Psoas muscle (tissue), 8 donors: ENCODE data around the gene PCID2. TPM values are rescaled to one million over a fixed set of nuclear protein-coding genes. Genes with fewer than 3 reads are reported as not detected.

Experiments used
- ATAC-seq, 4 donors: fragments of 200-7000 bp; cut with Tn5 transposase; one replicate each; pipeline ENCODE4 v1.9.1; 2020; ENCODE audit warnings: moderate library complexity in 3 of 4, mild to moderate bottlenecking in 2 of 4
- DNase-seq, 2 donors: peaks; one replicate each; pipeline ENCODE4 v3.0.0-alpha.2; 2020
- H3K27ac ChIP-seq: fragments of 200-600 bp; one replicate; pipeline ENCODE4 v1.8.0; 2022
- H3K27me3 ChIP-seq, 3 donors: fragments of 200-600 bp in 1 of 3; one replicate each; pipeline versions ENCODE4 v1.6.1 to v1.8.0; 2013 to 2022; ENCODE audit warnings: low read length in 2 of 3, mild to moderate bottlenecking in 2 of 3, moderate library complexity in 1 of 3; ENCODE audit not compliant: insufficient read depth in 3 of 3
- H3K36me3 ChIP-seq, 2 donors: fragments of 200-600 bp in 1 of 2; one replicate each; pipeline versions ENCODE4 v1.6.1 to v1.8.0; 2013 to 2022; ENCODE audit warnings: low read depth in 1 of 2, mild to moderate bottlenecking in 1 of 2, moderate library complexity in 1 of 2; ENCODE audit not compliant: insufficient read depth in 1 of 2
- H3K4me1 ChIP-seq: fragments of 200-600 bp; one replicate; pipeline ENCODE4 v1.8.0; 2022
- H3K4me3 ChIP-seq: fragments of 200-600 bp; one replicate; pipeline ENCODE4 v1.8.0; 2022; ENCODE audit warnings: mild to moderate bottlenecking
- H3K9me3 ChIP-seq: fragments of 200-600 bp; one replicate; pipeline ENCODE4 v1.8.0; 2022
- WGBS, 3 donors: extraction: QIAGEN DNeasy Blood & Tissue Kit; methylation state at CpG; one replicate each; pipeline versions ENCODE4 v1.1.6 to v1.1.7; 2013; 5-methylcytosine and 5-hydroxymethylcytosine counted together
- intact Hi-C, 2 donors: fragments of 100-400 bp; cut with DNase I; formaldehyde crosslinking; loops; one replicate each; pipeline versions ENCODE4 v1.11.0 to v1.14.2; 2022
- polyA plus RNA-seq, 3 donors: library from polyadenylated mRNA; stranded (reverse); fragments of 200-250 nt; gene quantifications; one replicate each; pipeline ENCODE4 v1.2.3, GENCODE V29; 2013
- total RNA-seq, 4 donors: library from RNA; stranded (reverse); fragmentation: NEBNext Ultra II Directional in 2 of 4; extraction: Animal tissue kit (Norgen Biotek cat#: 25700) in 2 of 4; gene quantifications; one replicate each; pipeline versions ENCODE4 v1.2.1 to v1.2.4, GENCODE V29; 2021 to 2023
- TF ChIP-seq, protein P1 (sequence below): fragments of 200-600 bp; IDR thresholded peaks from one replicate; pipeline ENCODE4 v1.8.0; 2022; ENCODE audit warnings: antibody characterized with exemption
- donor health status: healthy with polysubstance abuse.
- donor health status: DM: no; HTN: no; CAD: no; lungs with moderate emphysema.
- donor health status: Bipolar disorder and iron deficiency.
- donor health status: healthy.
- donor health status: DM: yes; HTN: yes; CAD: no.
- donor health status: DM: no; HTN: no; CAD: no.
- donor health status: DM: no; HTN: no; CAD: no.
- donor health status: DM: yes; HTN: yes; CAD: no.

PCID2 gene
- total and polyA plus RNA-seq, 7 donors = 19.9 to 37.1 (median 26.6) TPM

DNA sequence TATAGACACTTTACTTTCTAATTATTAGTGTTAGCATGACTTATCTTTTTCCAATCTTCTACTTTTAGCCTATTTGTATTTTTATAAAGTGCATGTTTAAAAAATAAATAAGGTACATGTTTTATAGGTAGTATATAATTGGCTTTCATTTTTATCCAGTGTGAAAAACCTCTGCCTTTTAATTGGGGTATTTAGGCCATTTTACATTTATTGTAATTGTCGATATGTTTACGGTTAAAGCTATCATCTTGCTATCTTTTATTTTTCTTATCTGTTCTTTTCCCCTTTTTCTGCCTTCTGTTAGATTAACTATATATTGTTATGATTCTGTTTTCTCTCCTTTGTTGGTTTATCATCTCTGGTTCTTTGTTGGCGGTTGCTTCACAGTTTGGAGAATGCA lies 40.9 kb downstream of the PCID2 start:
- H3K27ac ChIP-seq = no peak overlapping the region
- no peak overlapping the region for H3K4me3 ChIP-seq
- H3K27me3 ChIP-seq = peaks cover 0 to 10% (median 8%) of the 10 kb centered on the region in 3 donors
- H3K9me3 ChIP-seq = no peaks in the 10 kb centered on the region
- ATAC-seq (no peak), DNase-seq (no peak)
- peaks cover 0 to 28% of the 10 kb centered on the region in 2 donors for H3K36me3 ChIP-seq
- TF ChIP-seq, protein P1, sequence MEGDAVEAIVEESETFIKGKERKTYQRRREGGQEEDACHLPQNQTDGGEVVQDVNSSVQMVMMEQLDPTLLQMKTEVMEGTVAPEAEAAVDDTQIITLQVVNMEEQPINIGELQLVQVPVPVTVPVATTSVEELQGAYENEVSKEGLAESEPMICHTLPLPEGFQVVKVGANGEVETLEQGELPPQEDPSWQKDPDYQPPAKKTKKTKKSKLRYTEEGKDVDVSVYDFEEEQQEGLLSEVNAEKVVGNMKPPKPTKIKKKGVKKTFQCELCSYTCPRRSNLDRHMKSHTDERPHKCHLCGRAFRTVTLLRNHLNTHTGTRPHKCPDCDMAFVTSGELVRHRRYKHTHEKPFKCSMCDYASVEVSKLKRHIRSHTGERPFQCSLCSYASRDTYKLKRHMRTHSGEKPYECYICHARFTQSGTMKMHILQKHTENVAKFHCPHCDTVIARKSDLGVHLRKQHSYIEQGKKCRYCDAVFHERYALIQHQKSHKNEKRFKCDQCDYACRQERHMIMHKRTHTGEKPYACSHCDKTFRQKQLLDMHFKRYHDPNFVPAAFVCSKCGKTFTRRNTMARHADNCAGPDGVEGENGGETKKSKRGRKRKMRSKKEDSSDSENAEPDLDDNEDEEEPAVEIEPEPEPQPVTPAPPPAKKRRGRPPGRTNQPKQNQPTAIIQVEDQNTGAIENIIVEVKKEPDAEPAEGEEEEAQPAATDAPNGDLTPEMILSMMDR = no peak
- WGBS, 3 donors = 97 to 100% (median 99%) methylated on average over 3 of the region's 3 CpGs
- H3K4me1 ChIP-seq = no peaks in the 10 kb centered on the region
- intact Hi-C loops = no loop called here

DNA sequence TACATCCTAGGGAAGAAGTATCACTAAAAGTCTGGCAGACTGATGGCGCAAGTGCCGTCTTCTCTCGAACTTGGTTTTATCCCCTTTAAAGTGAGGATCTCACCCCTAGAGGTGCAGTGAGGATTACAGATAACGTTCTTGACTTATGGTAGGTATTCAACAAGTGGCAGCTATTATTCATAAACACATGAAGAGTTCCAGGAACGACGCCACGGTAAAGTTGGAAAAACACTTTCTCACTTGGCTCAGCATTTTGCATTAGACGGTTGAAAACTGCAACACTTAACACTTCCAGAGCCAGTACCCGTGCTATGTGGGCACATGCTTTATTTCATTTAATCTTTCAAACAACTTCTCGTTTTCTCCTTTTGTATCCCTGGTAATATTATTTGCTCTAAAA lies 41.3 kb downstream of the PCID2 start:
- DNase-seq = no peak
- intact Hi-C loops = no loop called here
- Histone ChIP-seq H3K27ac (no peak overlapping the region), H3K4me3 (no peak overlapping the region), H3K27me3 (peaks cover 0 to 10% (median 8%) of the 10 kb centered on the region in 3 donors), H3K4me1 (no peaks in the 10 kb centered on the region), H3K9me3 (no peaks in the 10 kb centered on the region), H3K36me3 (peaks cover 0 to 23% of the 10 kb centered on the region in 2 donors)
- no peak for ATAC-seq
- WGBS, 3 donors = 88 to 92% (median 89%) methylated on average over 10 of the region's 10 CpGs
- TF ChIP-seq, protein P1 = no peak

DNA sequence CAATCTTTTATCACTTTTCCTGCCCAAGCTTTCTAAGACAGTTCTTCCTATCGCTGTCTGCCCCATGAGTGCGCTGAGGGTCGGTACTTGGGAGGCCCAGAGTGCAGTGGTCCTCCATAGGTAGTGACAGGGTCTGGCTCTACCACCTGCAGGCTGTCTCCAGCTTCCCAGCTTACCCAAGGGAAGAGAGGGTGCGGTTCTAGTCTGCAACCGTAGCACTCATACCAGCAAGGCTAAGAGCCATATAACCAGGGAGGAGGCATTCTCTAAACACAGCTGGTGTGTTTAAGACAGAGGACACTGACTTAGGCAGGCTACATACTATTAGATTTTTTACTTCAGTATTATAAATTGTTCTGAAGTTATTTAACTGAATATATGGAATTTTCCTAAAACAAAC lies 41.8 kb downstream of the PCID2 start:
- Histone ChIP-seq H3K4me1 (no peaks in the 10 kb centered on the region), H3K4me3 (no peak overlapping the region), H3K27ac (no peak overlapping the region), H3K9me3 (no peaks in the 10 kb centered on the region), H3K36me3 (peaks cover 0 to 19% of the 10 kb centered on the region in 2 donors), H3K27me3 (peaks cover 0 to 10% (median 8%) of the 10 kb centered on the region in 3 donors)
- no peak for ATAC-seq
- TF ChIP-seq, protein P1 = no peak
- intact Hi-C loops = no loop called here
- DNase-seq = no peak
- WGBS, 3 donors = 89 to 91% (median 89%) methylated on average over 5 of the region's 5 CpGs

DNA sequence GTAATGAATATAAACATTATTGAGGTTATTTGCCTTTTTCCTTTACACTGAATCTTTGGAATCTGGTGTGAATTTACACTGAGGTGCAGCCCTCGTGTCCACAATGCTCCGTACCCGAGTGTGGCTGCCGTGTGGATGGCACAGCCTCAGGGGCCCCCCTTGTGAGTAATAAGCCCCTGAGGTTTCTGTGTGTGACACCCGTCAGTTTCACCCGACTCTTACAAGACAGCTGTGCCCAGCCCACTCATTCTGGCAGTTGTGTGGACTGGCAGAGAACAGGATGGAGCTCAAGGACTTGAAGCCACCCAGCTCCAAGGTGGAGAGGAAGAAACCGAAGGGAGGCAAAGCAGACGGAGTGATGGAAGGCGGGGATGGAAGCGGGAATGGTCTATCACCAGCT lies 42.2 kb downstream of the PCID2 start:
- H3K4me3 ChIP-seq = no peak overlapping the region
- peaks cover 0 to 12% (median 8%) of the 10 kb centered on the region in 3 donors for H3K27me3 ChIP-seq
- intact Hi-C loops = no loop called here
- H3K9me3 ChIP-seq = no peaks in the 10 kb centered on the region
- peaks cover 0 to 15% of the 10 kb centered on the region in 2 donors for H3K36me3 ChIP-seq
- no peaks in the 10 kb centered on the region for H3K4me1 ChIP-seq
- 85 to 90% (median 87%) methylated on average over 10 of the region's 10 CpGs for WGBS, 3 donors
- ATAC-seq (no peak), DNase-seq (no peak)
- no peak overlapping the region for H3K27ac ChIP-seq
- TF ChIP-seq, protein P1 = no peak

DNA sequence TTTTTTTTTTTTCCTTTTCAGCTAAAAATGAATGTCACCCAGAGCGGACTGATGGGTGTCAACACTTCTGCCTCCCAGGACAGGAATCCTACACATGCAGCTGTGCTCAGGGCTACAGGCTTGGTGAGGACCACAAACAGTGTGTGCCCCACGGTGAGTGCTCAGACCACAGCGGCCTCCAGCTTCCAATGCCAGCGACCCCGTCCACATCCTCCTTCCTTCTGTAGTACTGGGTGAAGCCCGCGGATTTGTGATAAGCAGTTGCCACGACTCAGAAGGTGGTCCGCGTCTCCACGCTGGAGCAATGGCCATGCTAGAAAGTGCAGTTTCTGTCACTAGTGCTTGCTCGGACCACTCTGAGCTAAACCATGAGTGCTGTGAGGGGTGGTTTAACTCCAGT lies 44.0 kb downstream of the PCID2 start:
- peaks cover 0 to 12% (median 8%) of the 10 kb centered on the region in 3 donors for H3K27me3 ChIP-seq
- H3K4me3 ChIP-seq = no peak overlapping the region
- ATAC-seq = no peak
- 84% methylated on average over 12 of the region's 12 CpGs for WGBS, 3 donors
- H3K27ac ChIP-seq = no peak overlapping the region
- TF ChIP-seq, protein P1 = no peak
- DNase-seq = no peak
- intact Hi-C loops = no loop called here
- no peaks in the 10 kb centered on the region for H3K4me1 ChIP-seq
- H3K36me3 ChIP-seq = peaks cover 0 to 7% of the 10 kb centered on the region in 2 donors
- no peaks in the 10 kb centered on the region for H3K9me3 ChIP-seq
